C1 segment of cervical spinal cord (tissue), 14 donors: ENCODE measurements around the gene GUSB.
"Not testable (repeated sequence)": the region's sequence is repeated elsewhere in the genome, so short reads cannot be mapped to it uniquely, and the experiment has no call there.

Experiments used
- DNase-seq, 14 donors: peaks; one replicate each; lab custom pipeline; 2025; lab: John Stamatoyannopoulos, UW

Gene GUSB

GRCh38 chr7:65975814-65976445, 6.1 kb downstream of the GUSB start:
- DNase-seq: no peak

DNA sequence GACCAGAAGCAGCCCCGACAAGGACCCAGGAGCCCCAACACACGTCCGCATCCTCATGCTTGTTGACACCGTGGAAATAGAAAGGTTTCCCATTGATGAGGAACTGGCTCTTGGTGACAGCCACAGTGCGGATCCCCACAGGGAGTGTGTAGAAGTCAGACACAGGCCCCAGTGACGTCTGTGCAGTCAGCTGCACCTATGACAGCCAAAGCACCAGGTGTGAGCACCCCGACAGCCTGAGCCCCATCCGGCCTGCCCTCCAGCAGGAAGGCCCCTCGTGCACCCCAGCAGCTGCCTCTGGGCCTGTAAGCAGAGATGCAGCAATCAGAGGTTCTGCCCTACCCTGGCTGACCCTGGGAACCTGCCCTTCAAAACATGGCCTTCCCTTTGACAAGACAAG, 7.1 kb downstream of the GUSB start:
- no peak for DNase-seq

- DNase-seq: no peak
Observed at GRCh38 chr7:65974191-65974801, 7.7 kb downstream of the GUSB start.

GRCh38 chr7:65972976-65973375, 9.0 kb downstream of the GUSB start:
- DNase-seq: no peak

GRCh38 chr7:65971021-65971420, 11.0 kb downstream of the GUSB start:
- DNase-seq: no peak

- DNase-seq: no peak
Observed at GRCh38 chr7:65968256-65969185, 13.5 kb downstream of the GUSB start.

DNA sequence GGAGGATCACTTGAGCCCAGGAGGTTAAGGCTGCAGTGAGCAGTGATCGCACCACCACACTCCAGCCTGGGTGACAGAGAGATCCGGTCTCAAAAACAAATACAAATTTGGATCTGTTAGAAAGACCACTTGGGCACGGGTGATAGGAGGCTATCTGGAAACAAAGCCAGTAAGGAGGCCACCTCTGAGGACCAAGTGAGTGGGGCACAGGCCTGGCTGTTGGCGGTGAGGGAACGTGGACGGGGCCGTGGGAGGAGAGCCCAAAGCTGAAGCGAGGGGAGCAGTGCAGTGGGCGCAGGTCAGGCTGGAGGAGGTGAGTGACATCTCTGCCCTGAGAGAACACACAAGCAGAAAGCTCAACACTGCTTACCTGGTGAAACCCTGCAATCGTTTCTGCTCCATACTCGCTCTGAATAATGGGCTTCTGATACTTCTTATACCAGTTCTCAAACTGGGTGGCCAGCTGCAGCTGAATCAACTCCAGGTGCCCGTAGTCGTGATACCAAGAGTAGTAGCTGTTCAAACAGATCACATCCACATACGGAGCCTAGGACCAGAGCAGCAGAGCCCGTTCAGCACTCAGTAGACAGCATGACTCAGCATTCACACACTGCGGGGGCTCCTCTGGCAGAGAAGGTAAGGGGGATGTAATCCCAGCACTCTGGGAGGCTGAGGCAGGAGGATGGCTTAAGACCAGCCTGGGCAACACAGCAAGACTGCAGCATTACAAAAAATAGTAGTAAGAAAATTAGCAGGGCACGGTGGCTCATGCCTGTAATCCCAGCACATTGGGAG, 14.5 kb downstream of the GUSB start:
- no peak for DNase-seq

- DNase-seq: no peak
Observed at GRCh38 chr7:65966146-65966545, 15.9 kb downstream of the GUSB start.

- not testable (repeated sequence) for DNase-seq
Observed at GRCh38 chr7:65964671-65965070, 17.3 kb downstream of the GUSB start.

- DNase-seq: no peak
Observed at GRCh38 chr7:65962033-65962432, 20.0 kb downstream of the GUSB start.

DNA sequence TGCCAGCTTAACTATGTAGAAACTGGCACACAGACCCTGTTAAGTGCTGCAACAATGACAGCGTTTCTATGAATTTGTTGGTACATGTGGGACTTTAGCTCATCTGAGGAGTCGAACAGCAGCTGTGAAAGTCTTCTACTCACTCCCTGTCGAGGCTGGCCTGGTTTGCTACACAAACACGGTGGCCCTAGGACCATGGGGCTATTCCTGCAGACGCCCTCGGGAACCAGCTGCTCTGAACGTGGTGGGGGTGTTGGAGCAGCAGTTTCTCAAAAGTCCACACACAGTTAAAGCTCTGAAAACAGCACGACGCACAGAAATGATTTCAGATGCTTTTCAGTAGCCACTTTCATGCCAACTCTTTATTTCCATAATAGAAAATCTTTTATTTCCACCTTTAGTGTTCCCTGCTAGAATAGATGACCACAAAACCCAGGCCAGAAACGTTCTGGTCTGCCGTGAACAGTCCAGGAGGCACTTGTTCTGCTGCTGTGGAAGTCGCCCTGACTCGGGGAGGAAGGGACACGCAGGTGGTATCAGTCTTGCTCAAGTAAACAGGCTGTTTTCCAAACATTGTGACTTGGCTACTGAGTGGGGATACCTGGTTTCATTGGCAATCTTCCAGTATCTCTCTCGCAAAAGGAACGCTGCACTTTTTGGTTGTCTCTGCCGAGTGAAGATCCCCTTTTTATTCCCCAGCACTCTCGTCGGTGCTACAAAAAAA, 21.5 kb downstream of the GUSB start:
- no peak for DNase-seq

DNA sequence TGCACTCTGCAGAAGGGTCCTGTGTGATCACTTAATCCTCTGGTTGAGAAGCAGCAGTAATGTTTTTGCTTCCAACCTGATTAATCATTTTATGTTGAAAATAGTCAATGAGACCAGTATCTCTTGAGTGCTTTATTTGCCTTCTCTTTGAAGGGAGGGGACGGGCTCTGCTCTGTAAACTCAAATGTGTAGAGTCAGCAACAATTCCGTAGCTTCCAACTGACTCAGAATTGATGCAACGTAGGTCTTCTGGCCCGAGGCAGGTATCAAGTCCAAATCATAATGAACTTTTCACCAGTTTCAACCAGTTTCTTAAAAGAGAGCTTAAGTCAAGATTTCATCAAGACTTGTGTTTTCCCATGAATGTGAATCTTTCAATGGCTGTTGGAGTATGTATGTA, 26.3 kb downstream of the GUSB start:
- DNase-seq: no peak

- DNase-seq: no peak
Observed at GRCh38 chr7:65953890-65954450, 28.0 kb downstream of the GUSB start.

GRCh38 chr7:65953001-65953720, 28.9 kb downstream of the GUSB start:
- no peak for DNase-seq

DNA sequence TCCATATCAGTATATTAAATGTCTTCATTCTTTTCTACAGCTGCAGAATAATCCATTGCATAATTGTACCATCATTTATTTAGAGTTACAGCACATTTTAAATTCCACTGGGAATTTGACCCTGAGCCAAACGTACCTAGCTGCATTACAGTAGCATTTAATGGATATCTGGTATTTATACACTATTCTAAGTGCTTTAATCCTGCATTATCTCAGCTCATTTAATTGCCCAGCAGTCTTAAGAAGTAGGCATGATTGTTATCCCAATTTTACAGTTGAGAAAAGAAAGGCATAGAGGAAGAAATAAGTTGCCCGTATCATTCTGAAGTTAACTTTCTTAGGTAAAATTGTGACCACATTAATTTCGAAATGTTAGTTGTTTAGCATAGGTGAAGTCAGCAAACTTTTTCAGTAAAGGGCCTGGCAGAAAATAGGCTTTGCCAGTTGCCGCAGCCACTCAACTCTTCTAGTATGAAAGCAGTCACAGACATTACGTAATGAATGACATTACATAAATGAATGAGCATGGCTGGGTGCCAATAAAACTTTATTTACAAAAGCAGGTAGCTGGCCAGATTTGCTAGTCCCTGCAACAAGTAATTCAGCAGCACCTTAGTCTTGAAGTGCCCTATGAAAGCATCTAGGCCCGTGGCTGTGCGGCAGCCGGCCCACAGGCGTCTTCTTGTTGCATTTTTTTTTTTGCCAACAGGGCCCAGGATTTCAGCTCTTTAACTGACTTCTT, 30.0 kb downstream of the GUSB start:
- DNase-seq: no peak

- DNase-seq: peak in 1 of 14 donors; percentile 1
Observed at GRCh38 chr7:65946904-65947303, 35.1 kb downstream of the GUSB start.

- not testable (repeated sequence) for DNase-seq
Observed at GRCh38 chr7:65945787-65946186, 36.2 kb downstream of the GUSB start.

GRCh38 chr7:65938336-65938895, 43.6 kb downstream of the GUSB start:
- no peak for DNase-seq

DNA sequence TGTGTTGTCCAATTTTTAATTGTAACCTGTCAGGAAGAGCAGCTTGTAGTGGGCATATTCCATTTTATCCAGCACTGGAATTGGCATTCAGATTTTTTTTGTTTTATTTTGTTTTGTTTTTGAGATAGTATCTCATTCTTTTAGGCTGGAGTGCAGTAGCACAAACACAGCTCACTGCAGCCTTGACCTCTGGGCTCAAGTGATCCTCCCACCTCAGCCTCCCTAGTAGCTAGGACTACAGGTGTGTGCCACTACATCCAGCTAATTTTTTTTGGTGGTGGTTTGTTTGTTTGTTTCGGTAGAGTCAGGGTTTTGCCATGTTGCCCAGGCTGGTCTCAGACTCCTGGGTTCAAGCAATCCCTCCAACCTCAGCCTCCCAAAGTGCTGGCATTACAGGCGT, 44.7 kb downstream of the GUSB start:
- DNase-seq: no peak
